HepG2 (cell line): ENCODE data around the gene COMP. TPM values are rescaled to one million over a fixed set of nuclear protein-coding genes. Genes with fewer than 3 reads are reported as not detected.

Experiments used
- ATF1 ChIP-seq: IDR thresholded peaks from 2 replicates; pipeline ENCODE4 v1.6.1; 2016; ENCODE audit warnings: mild to moderate bottlenecking, control low read depth
- GLI4 ChIP-seq: sonication (generic); formaldehyde crosslinking; IDR thresholded peaks from 2 replicates; pipeline ENCODE4 v1.5.1; 2020; ENCODE audit warnings: missing genetic modification reagents, mild to moderate bottlenecking, moderate library complexity, borderline replicate concordance
- HDAC6 ChIP-seq: fragments of 200-600 bp; sonication (generic); IDR thresholded peaks from 2 replicates; pipeline ENCODE4 v1.7.0; 2017; ENCODE audit warnings: mild to moderate bottlenecking, antibody characterized with exemption, low read length, low read depth
- IKZF1 ChIP-seq: fragments of 450-650 bp; IDR thresholded peaks from 2 replicates; pipeline ENCODE4 v1.7.1; 2016
- ISL2 ChIP-seq: sonication (generic); formaldehyde crosslinking; IDR thresholded peaks from 2 replicates; pipeline ENCODE4 v1.5.0; 2020; ENCODE audit warnings: missing genetic modification reagents
- MTF1 ChIP-seq: sonication (generic); formaldehyde crosslinking; IDR thresholded peaks from 2 replicates; pipeline ENCODE4 v1.5.0; 2020; ENCODE audit warnings: missing genetic modification reagents
- NCOR1 ChIP-seq: fragments of 200-600 bp; sonication (generic); IDR thresholded peaks from 2 replicates; pipeline ENCODE4 v1.7.0; 2017; ENCODE audit warnings: antibody characterized with exemption, low read length, borderline replicate concordance
- NR2F2 ChIP-seq: IDR thresholded peaks from 2 replicates; pipeline ENCODE4 v1.6.1; 2012; ENCODE audit warnings: low read depth, inconsistent platforms, borderline replicate concordance
- POLR2AphosphoS5 ChIP-seq: IDR thresholded peaks from 2 replicates; pipeline ENCODE4 v1.6.1; 2012; ENCODE audit warnings: low read depth, low read length
- SIX1 ChIP-seq: sonication (generic); formaldehyde crosslinking; IDR thresholded peaks from 2 replicates; pipeline ENCODE4 v1.4.0; 2020; ENCODE audit warnings: missing genetic modification reagents, borderline replicate concordance
- SP5 ChIP-seq: IDR thresholded peaks from 2 replicates; pipeline ENCODE4 v1.6.1; 2016; ENCODE audit warnings: low read depth, borderline replicate concordance
- SYNCRIP ChIP-seq: fragments of 200-400 bp; formaldehyde crosslinking; IDR thresholded peaks from 2 replicates; pipeline ENCODE4 v1.6.1; 2018; ENCODE audit warnings: mild to moderate bottlenecking, low read depth, low read length; ENCODE audit not compliant: insufficient read depth
- TOE1 ChIP-seq: sonication (generic); formaldehyde crosslinking; IDR thresholded peaks from 2 replicates; pipeline ENCODE4 v1.4.0; 2020; ENCODE audit warnings: mild to moderate bottlenecking, missing genetic modification reagents
- U2AF2 ChIP-seq: fragments of 200-400 bp; formaldehyde crosslinking; IDR thresholded peaks from 2 replicates; pipeline ENCODE4 v1.6.1; 2017; ENCODE audit warnings: low read depth, mild to moderate bottlenecking, low read length
- ZNF12 ChIP-seq: sonication (generic); formaldehyde crosslinking; IDR thresholded peaks from 2 replicates; pipeline ENCODE4 v1.5.0; 2020; ENCODE audit warnings: missing genetic modification reagents
- ZNF441 ChIP-seq: sonication (generic); formaldehyde crosslinking; IDR thresholded peaks from 2 replicates; pipeline ENCODE4 v1.7.0; 2021; ENCODE audit warnings: missing genetic modification reagents, borderline replicate concordance
- ZNF598 ChIP-seq: sonication (generic); formaldehyde crosslinking; IDR thresholded peaks from 2 replicates; pipeline ENCODE4 v1.5.1; 2020; ENCODE audit warnings: mild to moderate bottlenecking, missing genetic modification reagents, borderline replicate concordance
- ZNF776 ChIP-seq: sonication (generic); formaldehyde crosslinking; IDR thresholded peaks from 2 replicates; pipeline ENCODE4 v1.4.0; 2020; ENCODE audit warnings: mild to moderate bottlenecking, missing genetic modification reagents
- ZSCAN31 ChIP-seq: sonication (generic); formaldehyde crosslinking; IDR thresholded peaks from 2 replicates; pipeline ENCODE4 v1.5.0; 2020; ENCODE audit warnings: low read depth, mild to moderate bottlenecking, missing genetic modification reagents
- polyA plus RNA-seq, 8 experiments: library from polyadenylated mRNA; depleted of rRNA in 3 of 8; stranded (reverse) in 7 of 8; unstranded in 1 of 8; fragments of >200 nt; fragmentation: Illumina TruSeq in 4 of 8; extraction: Trizol in 4 of 8; gene quantifications; 2 replicates each; pipeline versions ENCODE4 v1.2.1 to v1.2.3, GENCODE V29; 2011 to 2016; ENCODE audit warnings: low read depth in 4 of 8, missing spikeins in 1 of 8, mixed read lengths in 1 of 8; ENCODE audit not compliant: insufficient read depth in 1 of 8
- total RNA-seq, 5 experiments: library from RNA; depleted of rRNA; stranded (reverse); fragments of >200 nt; fragmentation: Illumina TruSeq; extraction: Trizol; gene quantifications; 2 replicates each; pipeline ENCODE4 v1.2.3, GENCODE V29; 2016; ENCODE audit warnings: low read depth in 1 of 5
- TF ChIP-seq, protein P1 (sequence below): fragments of 450-650 bp; IDR thresholded peaks from 2 replicates; pipeline ENCODE4 v1.6.1; 2017
- TF ChIP-seq, protein P2 (sequence below): sonication (generic); formaldehyde crosslinking; IDR thresholded peaks from 2 replicates; pipeline ENCODE4 v1.9.0; 2022; ENCODE audit warnings: missing genetic modification reagents, mild to moderate bottlenecking, borderline replicate concordance
- TF ChIP-seq, protein P3 (sequence below): sonication (generic); formaldehyde crosslinking; IDR thresholded peaks from 2 replicates; pipeline ENCODE4; 2020; ENCODE audit warnings: missing genetic modification reagents, mild to moderate bottlenecking, borderline replicate concordance
- TF ChIP-seq, protein P4 (sequence below): sonication (generic); formaldehyde crosslinking; conservative IDR thresholded peaks from 2 replicates; pipeline ENCODE4 v1.4.0; 2020; ENCODE audit warnings: missing genetic modification reagents

Gene COMP
- total and polyA plus RNA-seq, 2 of the 13 experiments (the other 11 are each of a cell fraction or from before 2014, with no cell fraction given), result 0.04 to 0.13 TPM

DNA sequence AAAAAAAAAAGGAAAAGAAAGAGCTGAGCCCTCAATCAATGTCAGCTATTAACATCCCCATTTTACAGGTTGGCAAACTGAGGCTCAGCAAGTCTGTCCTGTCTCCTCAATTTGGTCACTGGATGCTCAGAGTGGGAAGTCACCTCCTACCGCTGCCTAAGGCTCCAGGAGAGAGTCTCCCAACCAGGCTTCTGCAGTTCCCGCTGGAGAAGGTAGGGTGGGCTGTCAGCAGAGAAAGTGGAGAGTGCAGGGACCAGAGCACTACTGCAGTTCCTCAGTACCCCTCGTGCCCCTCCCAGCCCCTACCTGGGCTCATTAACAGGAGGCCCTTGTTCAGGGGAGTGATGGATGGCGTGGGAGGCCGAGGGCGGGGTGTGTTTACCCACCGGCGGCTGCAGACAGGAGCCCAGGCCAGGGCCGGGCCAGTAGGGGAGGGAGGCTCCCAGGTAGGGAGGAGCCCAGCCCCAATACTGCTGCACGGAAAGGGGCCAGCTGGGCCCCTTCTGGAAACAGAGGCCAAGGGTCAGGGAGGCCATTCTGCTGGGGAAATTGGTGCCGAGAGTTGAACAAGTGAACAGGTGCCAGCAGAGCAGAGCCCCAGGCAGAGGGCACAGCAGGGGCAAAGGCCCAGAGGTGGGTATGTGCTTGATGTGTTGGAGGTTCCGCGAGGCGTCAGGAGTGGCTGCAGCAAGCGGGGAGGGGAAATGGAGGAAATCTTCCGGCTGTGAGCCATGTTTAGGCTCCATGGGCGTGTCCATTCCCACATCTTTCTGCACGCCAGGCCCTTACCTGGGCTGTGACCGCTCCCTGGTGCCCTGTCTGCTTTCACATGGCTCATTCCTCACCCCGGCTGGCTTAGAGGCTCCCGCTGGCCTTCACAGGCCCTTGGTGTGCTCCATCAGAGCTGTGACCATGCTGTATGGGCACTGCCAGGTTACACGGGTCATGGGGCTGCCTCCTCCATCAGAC, 7.6 kb upstream of the COMP start (continued):
- no peak for TF ChIP-seq NCOR1
- no peak for TF ChIP-seq IKZF1
- no peak for TF ChIP-seq TOE1 (CRISPR knock-in tag)
- TF ChIP-seq ZNF12 (CRISPR knock-in tag), result no peak
- no peak for TF ChIP-seq ZSCAN31
- TF ChIP-seq, protein P1, sequence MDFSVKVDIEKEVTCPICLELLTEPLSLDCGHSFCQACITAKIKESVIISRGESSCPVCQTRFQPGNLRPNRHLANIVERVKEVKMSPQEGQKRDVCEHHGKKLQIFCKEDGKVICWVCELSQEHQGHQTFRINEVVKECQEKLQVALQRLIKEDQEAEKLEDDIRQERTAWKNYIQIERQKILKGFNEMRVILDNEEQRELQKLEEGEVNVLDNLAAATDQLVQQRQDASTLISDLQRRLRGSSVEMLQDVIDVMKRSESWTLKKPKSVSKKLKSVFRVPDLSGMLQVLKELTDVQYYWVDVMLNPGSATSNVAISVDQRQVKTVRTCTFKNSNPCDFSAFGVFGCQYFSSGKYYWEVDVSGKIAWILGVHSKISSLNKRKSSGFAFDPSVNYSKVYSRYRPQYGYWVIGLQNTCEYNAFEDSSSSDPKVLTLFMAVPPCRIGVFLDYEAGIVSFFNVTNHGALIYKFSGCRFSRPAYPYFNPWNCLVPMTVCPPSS, result no peak
- TF ChIP-seq, protein P2, sequence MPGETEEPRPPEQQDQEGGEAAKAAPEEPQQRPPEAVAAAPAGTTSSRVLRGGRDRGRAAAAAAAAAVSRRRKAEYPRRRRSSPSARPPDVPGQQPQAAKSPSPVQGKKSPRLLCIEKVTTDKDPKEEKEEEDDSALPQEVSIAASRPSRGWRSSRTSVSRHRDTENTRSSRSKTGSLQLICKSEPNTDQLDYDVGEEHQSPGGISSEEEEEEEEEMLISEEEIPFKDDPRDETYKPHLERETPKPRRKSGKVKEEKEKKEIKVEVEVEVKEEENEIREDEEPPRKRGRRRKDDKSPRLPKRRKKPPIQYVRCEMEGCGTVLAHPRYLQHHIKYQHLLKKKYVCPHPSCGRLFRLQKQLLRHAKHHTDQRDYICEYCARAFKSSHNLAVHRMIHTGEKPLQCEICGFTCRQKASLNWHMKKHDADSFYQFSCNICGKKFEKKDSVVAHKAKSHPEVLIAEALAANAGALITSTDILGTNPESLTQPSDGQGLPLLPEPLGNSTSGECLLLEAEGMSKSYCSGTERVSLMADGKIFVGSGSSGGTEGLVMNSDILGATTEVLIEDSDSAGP (CRISPR knock-in tag), result peak; percentile 58; the same call in 1 of the 2 replicates
- no peak; the same call in 1 of the 2 replicates for TF ChIP-seq SIX1
- no peak for TF ChIP-seq HDAC6
- TF ChIP-seq ZNF598 (CRISPR knock-in tag), result no peak
- TF ChIP-seq, protein P3, sequence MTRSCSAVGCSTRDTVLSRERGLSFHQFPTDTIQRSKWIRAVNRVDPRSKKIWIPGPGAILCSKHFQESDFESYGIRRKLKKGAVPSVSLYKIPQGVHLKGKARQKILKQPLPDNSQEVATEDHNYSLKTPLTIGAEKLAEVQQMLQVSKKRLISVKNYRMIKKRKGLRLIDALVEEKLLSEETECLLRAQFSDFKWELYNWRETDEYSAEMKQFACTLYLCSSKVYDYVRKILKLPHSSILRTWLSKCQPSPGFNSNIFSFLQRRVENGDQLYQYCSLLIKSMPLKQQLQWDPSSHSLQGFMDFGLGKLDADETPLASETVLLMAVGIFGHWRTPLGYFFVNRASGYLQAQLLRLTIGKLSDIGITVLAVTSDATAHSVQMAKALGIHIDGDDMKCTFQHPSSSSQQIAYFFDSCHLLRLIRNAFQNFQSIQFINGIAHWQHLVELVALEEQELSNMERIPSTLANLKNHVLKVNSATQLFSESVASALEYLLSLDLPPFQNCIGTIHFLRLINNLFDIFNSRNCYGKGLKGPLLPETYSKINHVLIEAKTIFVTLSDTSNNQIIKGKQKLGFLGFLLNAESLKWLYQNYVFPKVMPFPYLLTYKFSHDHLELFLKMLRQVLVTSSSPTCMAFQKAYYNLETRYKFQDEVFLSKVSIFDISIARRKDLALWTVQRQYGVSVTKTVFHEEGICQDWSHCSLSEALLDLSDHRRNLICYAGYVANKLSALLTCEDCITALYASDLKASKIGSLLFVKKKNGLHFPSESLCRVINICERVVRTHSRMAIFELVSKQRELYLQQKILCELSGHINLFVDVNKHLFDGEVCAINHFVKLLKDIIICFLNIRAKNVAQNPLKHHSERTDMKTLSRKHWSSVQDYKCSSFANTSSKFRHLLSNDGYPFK (CRISPR knock-in tag), result no peak
- TF ChIP-seq MTF1 (CRISPR knock-in tag), result no peak
- 0 out of 2 replicates have a peak, but pooled peaks have one; percentile 37 for TF ChIP-seq ISL2 (CRISPR knock-in tag)
- no peak for TF ChIP-seq ZNF441 (CRISPR knock-in tag)
- peak; percentile 78; the same call in 1 of the 2 replicates for TF ChIP-seq SP5 (CRISPR knock-in tag)
- TF ChIP-seq NR2F2, result peak; percentile 38; the same call in 1 of the 2 replicates
- no peak for TF ChIP-seq ATF1 (CRISPR knock-in tag)
- TF ChIP-seq SYNCRIP, result no peak
- TF ChIP-seq U2AF2, result no peak
- TF ChIP-seq GLI4 (CRISPR knock-in tag), result no peak
- TF ChIP-seq, protein P4, sequence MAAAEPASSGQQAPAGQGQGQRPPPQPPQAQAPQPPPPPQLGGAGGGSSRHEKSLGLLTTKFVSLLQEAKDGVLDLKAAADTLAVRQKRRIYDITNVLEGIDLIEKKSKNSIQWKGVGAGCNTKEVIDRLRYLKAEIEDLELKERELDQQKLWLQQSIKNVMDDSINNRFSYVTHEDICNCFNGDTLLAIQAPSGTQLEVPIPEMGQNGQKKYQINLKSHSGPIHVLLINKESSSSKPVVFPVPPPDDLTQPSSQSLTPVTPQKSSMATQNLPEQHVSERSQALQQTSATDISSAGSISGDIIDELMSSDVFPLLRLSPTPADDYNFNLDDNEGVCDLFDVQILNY (CRISPR knock-in tag), result no peak
- no peak for TF ChIP-seq POLR2AphosphoS5
- TF ChIP-seq ZNF776, result no peak
